HCT116 (cell line): Measurements from ENCODE around the gene RNASE8. TPM values are rescaled to one million over a fixed set of nuclear protein-coding genes. Genes with fewer than 3 reads are reported as not detected.

ENCODE experiments used
- ATAC-seq: fragments of 200-7000 bp; cut with Tn5 transposase; 2 replicates; pipeline ENCODE4 v1.9.1; 2020; ENCODE audit warnings: mild to moderate bottlenecking, moderate library complexity
- BruUV-seq: library from RNA; stranded (reverse); fragments of 400-500 nt; replicated peaks from 2 replicates; lab custom pipeline; 2021; lab: Mats Ljungman, UMichigan
- CTCF ChIA-PET: fragments of 300-600 bp; sonication (Branson Sonifier 250); formaldehyde crosslinking; loops from one replicate; lab custom pipeline; 2021; ENCODE audit warnings: antibody characterized with exemption; lab: Charles Lee
- POLR2A ChIA-PET: fragments of 300-600, 350-600 bp; sonication (Branson Sonifier 250); formaldehyde crosslinking; loops from one replicate; lab custom pipeline; 2021; ENCODE audit warnings: antibody characterized with exemption; lab: Charles Lee
- RAD21 ChIA-PET, 2 experiments: fragments of 300-600 bp; sonication (Branson Sonifier 250); formaldehyde crosslinking; loops; one replicate each; lab custom pipeline; 2023; ENCODE audit warnings: low total read pairs in 2 of 2; ENCODE audit not compliant: uncharacterized antibody in 2 of 2, unreplicated experiment in 2 of 2, low non-redundant PET in 1 of 2; lab: Charles Lee
- DNase-seq: peaks from one replicate; pipeline ENCODE4 v3.0.0-alpha.2; 2010; ENCODE audit warnings: low read depth, low spot score
- H2AFZ ChIP-seq: fragments of 200-600 bp; shearing (Covaris generic), sonication (generic); 2 replicates; pipeline ENCODE4 v1.6.1; 2017; ENCODE audit warnings: low read depth, mixed run types, mixed read lengths, antibody characterized with exemption, low read length; ENCODE audit not compliant: poor library complexity, severe bottlenecking
- H3K27ac ChIP-seq: 2 replicates; pipeline ENCODE4 v1.5.1; 2012; ENCODE audit warnings: low read depth, low read length
- H3K27me3 ChIP-seq: fragments of 200-600 bp; sonication (generic); 2 replicates; pipeline ENCODE4 v1.6.1; 2016; ENCODE audit warnings: mixed run types, low read length, mixed read lengths; ENCODE audit not compliant: insufficient read depth
- H3K36me3 ChIP-seq, 2 experiments: fragments of 200-500 bp in 1 of 2; fragments of 200-600 bp in 1 of 2; sonication (Bioruptor generic) in 1 of 2; sonication (generic) in 1 of 2; 2 replicates each; pipeline versions ENCODE4 v1.5.1 to v1.6.1; 2014 to 2016; ENCODE audit warnings: low read length in 2 of 2, inconsistent platforms in 1 of 2, mixed read lengths in 1 of 2, mixed run types in 1 of 2; ENCODE audit not compliant: insufficient read depth in 2 of 2, control insufficient read depth in 1 of 2
- H3K4me1 ChIP-seq, 2 experiments: fragments of 200-600 bp in 1 of 2; sonication (generic) in 1 of 2; 2 replicates each; pipeline versions ENCODE4 v1.5.1 to v1.6.1; 2012 to 2017; ENCODE audit warnings: low read length in 2 of 2, inconsistent platforms in 1 of 2, mild to moderate bottlenecking in 1 of 2, mixed read lengths in 1 of 2, mixed run types in 1 of 2, moderate library complexity in 1 of 2; ENCODE audit not compliant: insufficient read depth in 2 of 2, control insufficient read depth in 1 of 2
- H3K4me2 ChIP-seq: fragments of 200-600 bp; sonication (generic); 2 replicates; pipeline ENCODE4 v1.6.1; 2017; ENCODE audit warnings: mixed run types, low read length, mixed read lengths
- H3K4me3 ChIP-seq, 2 experiments: fragments of 200-600 bp in 1 of 2; sonication (generic) in 1 of 2; replicated peaks in 1 of 2; 2 replicates each; pipeline ENCODE4 v1.5.1; 2011 to 2016; ENCODE audit warnings: low read length in 2 of 2, control low read depth in 1 of 2, low read depth in 1 of 2, mild to moderate bottlenecking in 1 of 2, mixed read lengths in 1 of 2, mixed run types in 1 of 2
- H3K79me2 ChIP-seq: fragments of 200-600 bp; sonication (generic); 2 replicates; pipeline ENCODE4 v1.6.1; 2017; ENCODE audit warnings: mild to moderate bottlenecking, mixed run types, low read length, moderate library complexity, mixed read lengths; ENCODE audit not compliant: insufficient read depth
- H3K9ac ChIP-seq: fragments of 200-600 bp; sonication (generic); 2 replicates; pipeline ENCODE4 v1.6.1; 2016; ENCODE audit warnings: low read length, mixed read lengths
- H3K9me2 ChIP-seq: fragments of 200-600 bp; sonication (generic), shearing (Covaris generic); 2 replicates; pipeline ENCODE4 v1.6.1; 2017; ENCODE audit warnings: mixed run types, mild to moderate bottlenecking, moderate library complexity; ENCODE audit not compliant: insufficient read depth
- H3K9me3 ChIP-seq, 2 experiments: fragments of 200-500 bp in 1 of 2; fragments of 200-600 bp in 1 of 2; sonication (Bioruptor generic) in 1 of 2; sonication (generic) in 1 of 2; 2 replicates each; pipeline ENCODE4 v1.6.1; 2014 to 2017; ENCODE audit warnings: low read length in 2 of 2, mixed read lengths in 2 of 2, inconsistent platforms in 1 of 2, low read depth in 1 of 2, mild to moderate bottlenecking in 1 of 2, mixed run types in 1 of 2, moderate library complexity in 1 of 2; ENCODE audit not compliant: control insufficient read depth in 1 of 2, insufficient read depth in 1 of 2
- H4K20me1 ChIP-seq: fragments of 200-600 bp; sonication (generic), shearing (Covaris generic); 2 replicates; pipeline ENCODE4 v1.6.1; 2017; ENCODE audit warnings: mixed run types, mild to moderate bottlenecking, moderate library complexity; ENCODE audit not compliant: insufficient read depth
- ATF3 ChIP-seq: IDR thresholded peaks from 2 replicates; pipeline ENCODE4 v1.6.1; 2012
- CBX3 ChIP-seq: IDR thresholded peaks from 2 replicates; pipeline ENCODE4 v1.6.1; 2012; ENCODE audit warnings: low read depth
- CEBPB ChIP-seq: IDR thresholded peaks from 2 replicates; pipeline ENCODE4 v1.6.1; 2012; ENCODE audit warnings: low read depth
- CTCF ChIP-seq, 3 experiments: fragments of 200-600 bp in 1 of 3; sonication (generic) in 1 of 3; IDR thresholded peaks in 2 of 3; conservative IDR thresholded peaks in 1 of 3; 2 replicates each; pipeline ENCODE4 v1.5.1; 2012 to 2017; ENCODE audit warnings: low read depth in 2 of 3, low read length in 2 of 3, antibody characterized with exemption in 1 of 3, borderline replicate concordance in 1 of 3, control low read depth in 1 of 3, mild to moderate bottlenecking in 1 of 3, mixed read lengths in 1 of 3, mixed run types in 1 of 3, moderate library complexity in 1 of 3; ENCODE audit not compliant: insufficient read depth in 1 of 3
- EGR1 ChIP-seq: IDR thresholded peaks from 2 replicates; pipeline ENCODE4 v1.6.1; 2012; ENCODE audit warnings: low read depth
- ELF1 ChIP-seq: IDR thresholded peaks from 2 replicates; pipeline ENCODE4 v1.6.1; 2012; ENCODE audit warnings: low read depth, borderline replicate concordance
- EZH2 ChIP-seq: fragments of 200-600 bp; sonication (generic); IDR thresholded peaks from 2 replicates; pipeline ENCODE4 v1.6.1; 2017; ENCODE audit warnings: antibody characterized with exemption, mixed run types
- EZH2phosphoT487 ChIP-seq: fragments of 200-600 bp; IDR thresholded peaks from 2 replicates; pipeline ENCODE4 v1.6.1; 2018; ENCODE audit warnings: antibody characterized with exemption, borderline replicate concordance
- FOSL1 ChIP-seq: IDR thresholded peaks from 2 replicates; pipeline ENCODE4 v1.6.1; 2012; ENCODE audit warnings: low read depth
- POLR2A ChIP-seq: IDR thresholded peaks from 2 replicates; pipeline ENCODE4 v1.7.0; 2011; ENCODE audit warnings: borderline replicate concordance; ENCODE audit not compliant: insufficient read depth, insufficient read length; ENCODE audit errors: extremely low read depth
- POLR2AphosphoS5 ChIP-seq: IDR thresholded peaks from 2 replicates; pipeline ENCODE4 v1.6.1; 2011; ENCODE audit warnings: mild to moderate bottlenecking, low read depth, low read length, moderate library complexity
- RAD21 ChIP-seq: IDR thresholded peaks from 2 replicates; pipeline ENCODE4 v1.6.1; 2012; ENCODE audit warnings: low read depth, mild to moderate bottlenecking
- SIN3A ChIP-seq: IDR thresholded peaks from 2 replicates; pipeline ENCODE4 v1.6.1; 2012; ENCODE audit warnings: low read depth
- SP1 ChIP-seq: IDR thresholded peaks from 2 replicates; pipeline ENCODE4 v1.6.1; 2012; ENCODE audit warnings: low read depth
- SRF ChIP-seq: IDR thresholded peaks from 2 replicates; pipeline ENCODE4 v1.6.1; 2012; ENCODE audit warnings: low read depth
- TCF7L2 ChIP-seq: IDR thresholded peaks from 2 replicates; pipeline ENCODE4 v1.7.0; 2011; ENCODE audit warnings: borderline replicate concordance, inconsistent platforms; ENCODE audit not compliant: insufficient read depth, insufficient read length; ENCODE audit errors: extremely low read depth
- YY1 ChIP-seq: IDR thresholded peaks from 2 replicates; pipeline ENCODE4 v1.6.1; 2011; ENCODE audit warnings: low read length, low read depth, moderate library complexity, mild to moderate bottlenecking; ENCODE audit not compliant: insufficient replicate concordance; ENCODE audit errors: extremely low read depth
- ZBTB33 ChIP-seq: IDR thresholded peaks from 2 replicates; pipeline ENCODE4 v1.6.1; 2011; ENCODE audit warnings: mild to moderate bottlenecking, low read length, moderate library complexity; ENCODE audit not compliant: insufficient replicate concordance; ENCODE audit errors: extremely low read depth
- ZNF274 ChIP-seq: fragments of 200-500 bp; sonication (Bioruptor generic); IDR thresholded peaks from 2 replicates; pipeline ENCODE4 v1.6.1; 2014; ENCODE audit warnings: mild to moderate bottlenecking, low read depth, low read length, inconsistent platforms
- intact Hi-C: fragments of 100-400 bp; cut with micrococcal nuclease; formaldehyde crosslinking; loops from 2 replicates; pipeline ENCODE4 v1.10.0; 2022
- total RNA-seq: library from RNA; stranded (reverse); gene quantifications from one replicate; pipeline ENCODE4 v1.2.1, GENCODE V29; 2021; ENCODE audit not compliant: unreplicated experiment

Gene RNASE8
- total RNA-seq, 1 experiment from 2014 or later = not detected

GRCh38 chr14:21073921-21074320 lies 16.3 kb downstream of the RNASE8 start (continued):
- TF ChIP-seq ZNF274 (no peak), CEBPB (no peak)

- H3K9me2 ChIP-seq = no peaks in the 10 kb centered on the region
- no peak overlapping the region for H3K4me2 ChIP-seq
- BruUV-seq = no TSS peak
- no peak for ATAC-seq
- CTCF ChIA-PET = interaction anchor here (0.8 kb wide), 2 partner anchors 18 to 60 kb away, joined by 3 read pairs; no protein-coding TSS in a partner anchor
- no peak for TF ChIP-seq SP1
- TF ChIP-seq TCF7L2 = no peak
- no peak for TF ChIP-seq ELF1
- no peak for TF ChIP-seq SRF
- no peak for TF ChIP-seq POLR2A
- no peak for TF ChIP-seq EZH2
- no peak for TF ChIP-seq ZBTB33
- no peak for TF ChIP-seq YY1
- TF ChIP-seq SIN3A = no peak
- no peak for TF ChIP-seq CEBPB
- TF ChIP-seq RAD21 = no peak
- TF ChIP-seq ATF3 = no peak
- TF ChIP-seq POLR2AphosphoS5 = no peak
- no peak for TF ChIP-seq CBX3
- no peak for TF ChIP-seq EZH2phosphoT487
- TF ChIP-seq CTCF (IDR thresholded peaks at IDR 0.05 in 2 of 3, conservative IDR thresholded peaks at IDR 0.05 in 1 of 3; ENCODE audit: borderline replicate concordance in 1 of 3, insufficient read depth in 1 of 3, low read depth in 2 of 3, low read length in 2 of 3) = no peak
- no peak for TF ChIP-seq ZNF274
- TF ChIP-seq EGR1 = no peak
- TF ChIP-seq FOSL1 = no peak
- TF ChIP-seq, all 23 proteins: peak for 0
- Histone ChIP-seq H3K79me2 (no peaks in the 10 kb centered on the region), H3K36me3 (no peaks in the 10 kb centered on the region; a peak in 1 of 4 replicates), H3K27ac (no peak overlapping the region), H2AFZ (no peak overlapping the region), H3K4me1 (peaks cover 2 to 15% of the 10 kb centered on the region in 2 experiments), H3K9me3 (no peaks in the 10 kb centered on the region), H3K27me3 (no peaks in the 10 kb centered on the region), H4K20me1 (no peaks in the 10 kb centered on the region), H3K4me3 (no peak overlapping the region), H3K9ac (no peak overlapping the region)
- POLR2A ChIA-PET = no interaction called here
- no peak for DNase-seq
- intact Hi-C loops = no loop called here
- RAD21 ChIA-PET = no interaction called here
These were observed 17.0 kb downstream of the RNASE8 start for GRCh38 chr14:21074398-21075272.
